Stimulated activated CD8-positive, alpha-beta memory T cell treated with anti-CD3 and anti-CD28 coated beads, Interleukin-15, amount 100 ng/mL, for 4 hours (primary cell): ENCODE data around the gene MRPL9.
A peak's percentile ranks its signal among the peaks of the same experiment; 100 is the strongest.

Experiments
- DNase-seq, 2 donors: peaks; one replicate each; pipeline ENCODE4 v3.0.0-alpha.2; 2020; ENCODE audit warnings: low read depth in 2 of 2

MRPL9 gene

GRCh38 chr1:151762941-151763921 is at the start of gene MRPL9:
MRPL9 (minus strand) TSS chr1:151763496; CDS start chr1:151763479, 17 bp downstream.
- peak; percentile 66 to 70 for DNase-seq

GRCh38 chr1:151811181-151811580 is 47.9 kb upstream of the MRPL9 start:
- no peak for DNase-seq

GRCh38 chr1:151809985-151810556 is 46.8 kb upstream of the MRPL9 start:
- DNase-seq = no peak

- no peak for DNase-seq
These were observed 46.1 kb upstream of the MRPL9 start for GRCh38 chr1:151809290-151809984.

- no peak for DNase-seq
These were observed 44.5 kb upstream of the MRPL9 start for GRCh38 chr1:151807766-151808165.

- no peak for DNase-seq
These were observed 43.8 kb upstream of the MRPL9 start for GRCh38 chr1:151807131-151807530.

GRCh38 chr1:151806170-151806569 is 42.9 kb upstream of the MRPL9 start:
- DNase-seq = no peak

GRCh38 chr1:151805066-151805820 is 41.9 kb upstream of the MRPL9 start, which contains the start of gene LINGO4:
LINGO4 (minus strand) TSS chr1:151805419; CDS start chr1:151802704, 2,715 bp downstream.
- no peak for DNase-seq

GRCh38 chr1:151803915-151804314 is 40.6 kb upstream of the MRPL9 start:
- DNase-seq = no peak

- DNase-seq = no peak
These were observed 39.9 kb upstream of the MRPL9 start for GRCh38 chr1:151803164-151803563.

GRCh38 chr1:151802372-151802771 is 39.1 kb upstream of the MRPL9 start:
- DNase-seq = no peak

GRCh38 chr1:151801846-151802245 is 38.5 kb upstream of the MRPL9 start:
- no peak for DNase-seq

- no peak for DNase-seq
These were observed 38.1 kb upstream of the MRPL9 start for GRCh38 chr1:151801310-151801820.

GRCh38 chr1:151800830-151801229 is 37.5 kb upstream of the MRPL9 start:
- no peak for DNase-seq

GRCh38 chr1:151799179-151800022 is 36.1 kb upstream of the MRPL9 start:
- DNase-seq = no peak

- no peak for DNase-seq
These were observed 35.3 kb upstream of the MRPL9 start for GRCh38 chr1:151798571-151798970.

GRCh38 chr1:151790940-151791651 is 27.8 kb upstream of the MRPL9 start:
- no peak for DNase-seq

GRCh38 chr1:151790071-151790939 is 27.0 kb upstream of the MRPL9 start, which contains the start of gene TDRKH:
TDRKH (minus strand) TSS chr1:151790500; CDS start chr1:151783022, 7,478 bp downstream.
- peak; percentile 98 for DNase-seq

- DNase-seq = no peak
These were observed 24.4 kb upstream of the MRPL9 start for GRCh38 chr1:151787689-151788088.
